Chondrocyte (in vitro differentiated cells): ENCODE results near the gene HHIPL1. TPM values are rescaled to one million over a fixed set of nuclear protein-coding genes. Genes with fewer than 3 reads are reported as not detected.
A peak's percentile ranks its signal among the peaks of the same experiment; 100 is the strongest.

Experiments
- DNase-seq: peaks from one replicate; pipeline ENCODE4 v3.0.0; 2021; ENCODE audit warnings: mixed read lengths, low spot score
- H3K27ac Mint-ChIP-seq: one replicate; pipeline ENCODE4 v1.8.0; 2021; ENCODE audit warnings: mild to moderate bottlenecking, moderate library complexity, mixed read lengths; ENCODE audit not compliant: unreplicated experiment
- H3K27me3 Mint-ChIP-seq: 2 replicates; pipeline ENCODE4 v1.8.0; 2021; ENCODE audit warnings: low read depth, mixed read lengths
- H3K36me3 Mint-ChIP-seq: 2 replicates; pipeline ENCODE4 v1.8.0; 2021; ENCODE audit warnings: low read depth, mixed read lengths
- H3K4me1 Mint-ChIP-seq: 2 replicates; pipeline ENCODE4 v1.8.0; 2021; ENCODE audit warnings: low read depth, mild to moderate bottlenecking, mixed read lengths
- H3K4me3 Mint-ChIP-seq: one replicate; pipeline ENCODE4 v1.8.0; 2021; ENCODE audit warnings: mild to moderate bottlenecking, moderate library complexity, mixed read lengths; ENCODE audit not compliant: unreplicated experiment
- H3K9me3 Mint-ChIP-seq: 2 replicates; pipeline ENCODE4 v1.8.0; 2021; ENCODE audit warnings: low read depth, mixed read lengths
- total RNA-seq: library from RNA; stranded (reverse); gene quantifications from 3 replicates; pipeline ENCODE4 v1.2.1, GENCODE V29; 2021
- TF ChIP-seq, protein P1 (sequence below): fragments of 200-600 bp; sonication (generic); IDR thresholded peaks from 2 replicates; pipeline ENCODE4 v1.5.0; 2021; ENCODE audit warnings: antibody characterized with exemption, mild to moderate bottlenecking, moderate library complexity

HHIPL1 gene
- total RNA-seq, 1 donor from 2014 or later: 5.6 TPM

DNA sequence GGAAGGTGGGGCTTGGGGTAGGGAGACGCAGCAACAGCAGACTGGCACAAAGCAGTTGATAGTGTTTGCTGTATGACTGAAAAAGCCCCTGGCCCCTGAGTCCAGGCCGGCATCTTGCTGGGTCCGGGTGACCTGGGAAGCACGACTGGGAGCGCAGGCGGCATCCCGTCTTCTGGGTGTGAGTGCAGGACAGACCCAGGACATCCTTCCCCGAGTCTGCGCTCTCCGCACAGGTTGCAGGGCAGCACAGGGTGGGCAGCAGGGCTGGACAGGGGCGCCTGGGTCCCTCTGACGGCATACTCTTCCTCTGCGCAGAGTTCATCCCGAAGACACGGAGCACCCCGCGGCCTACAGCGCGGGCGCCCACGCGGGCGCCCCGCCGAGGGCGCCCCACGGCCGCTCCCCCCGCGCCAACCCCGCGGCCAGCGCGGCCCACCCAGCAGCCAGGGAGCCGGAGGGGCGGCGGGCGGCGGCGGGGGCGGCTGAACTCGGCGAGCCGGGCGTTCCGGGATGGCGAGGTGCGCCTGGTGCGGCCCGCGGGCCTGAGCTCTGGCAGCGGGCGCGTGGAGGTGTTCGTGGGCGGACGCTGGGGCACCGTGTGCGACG is 29.9 kb downstream of the HHIPL1 start:
- no peaks in the 10 kb centered on the region for H3K36me3 Mint-ChIP-seq
- H3K4me3 Mint-ChIP-seq: no peak overlapping the region
- H3K9me3 Mint-ChIP-seq: peaks cover 5% of the 10 kb centered on the region
- peaks cover 12% of the 10 kb centered on the region for H3K4me1 Mint-ChIP-seq
- peak; percentile 88 for DNase-seq
- no peaks in the 10 kb centered on the region for H3K27me3 Mint-ChIP-seq
- H3K27ac Mint-ChIP-seq: no peak overlapping the region
- TF ChIP-seq, protein P1, sequence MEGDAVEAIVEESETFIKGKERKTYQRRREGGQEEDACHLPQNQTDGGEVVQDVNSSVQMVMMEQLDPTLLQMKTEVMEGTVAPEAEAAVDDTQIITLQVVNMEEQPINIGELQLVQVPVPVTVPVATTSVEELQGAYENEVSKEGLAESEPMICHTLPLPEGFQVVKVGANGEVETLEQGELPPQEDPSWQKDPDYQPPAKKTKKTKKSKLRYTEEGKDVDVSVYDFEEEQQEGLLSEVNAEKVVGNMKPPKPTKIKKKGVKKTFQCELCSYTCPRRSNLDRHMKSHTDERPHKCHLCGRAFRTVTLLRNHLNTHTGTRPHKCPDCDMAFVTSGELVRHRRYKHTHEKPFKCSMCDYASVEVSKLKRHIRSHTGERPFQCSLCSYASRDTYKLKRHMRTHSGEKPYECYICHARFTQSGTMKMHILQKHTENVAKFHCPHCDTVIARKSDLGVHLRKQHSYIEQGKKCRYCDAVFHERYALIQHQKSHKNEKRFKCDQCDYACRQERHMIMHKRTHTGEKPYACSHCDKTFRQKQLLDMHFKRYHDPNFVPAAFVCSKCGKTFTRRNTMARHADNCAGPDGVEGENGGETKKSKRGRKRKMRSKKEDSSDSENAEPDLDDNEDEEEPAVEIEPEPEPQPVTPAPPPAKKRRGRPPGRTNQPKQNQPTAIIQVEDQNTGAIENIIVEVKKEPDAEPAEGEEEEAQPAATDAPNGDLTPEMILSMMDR: no peak

DNA sequence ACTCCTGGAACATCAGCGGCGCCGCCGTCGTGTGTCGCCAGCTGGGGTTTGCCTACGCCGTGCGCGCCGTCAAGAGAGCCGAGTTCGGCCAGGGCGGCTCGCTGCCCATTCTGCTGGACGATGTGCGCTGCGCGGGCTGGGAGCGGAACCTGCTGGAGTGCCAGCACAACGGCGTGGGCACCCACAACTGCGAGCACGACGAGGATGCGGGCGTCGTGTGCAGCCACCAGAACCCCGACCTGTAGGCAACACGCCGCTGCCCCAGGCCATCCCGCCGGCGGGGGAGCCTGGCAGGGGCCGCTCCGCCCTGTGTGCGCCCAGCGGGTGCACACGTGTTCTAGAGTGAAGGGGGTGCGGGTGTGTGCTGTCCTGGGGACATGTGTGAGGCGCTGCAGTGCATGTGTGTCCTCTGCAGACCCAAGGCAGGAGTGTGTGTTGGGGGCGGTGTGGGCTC is 30.5 kb downstream of the HHIPL1 start:
- H3K36me3 Mint-ChIP-seq: no peaks in the 10 kb centered on the region
- DNase-seq: peak; percentile 92
- H3K4me3 Mint-ChIP-seq: no peak overlapping the region

DNA sequence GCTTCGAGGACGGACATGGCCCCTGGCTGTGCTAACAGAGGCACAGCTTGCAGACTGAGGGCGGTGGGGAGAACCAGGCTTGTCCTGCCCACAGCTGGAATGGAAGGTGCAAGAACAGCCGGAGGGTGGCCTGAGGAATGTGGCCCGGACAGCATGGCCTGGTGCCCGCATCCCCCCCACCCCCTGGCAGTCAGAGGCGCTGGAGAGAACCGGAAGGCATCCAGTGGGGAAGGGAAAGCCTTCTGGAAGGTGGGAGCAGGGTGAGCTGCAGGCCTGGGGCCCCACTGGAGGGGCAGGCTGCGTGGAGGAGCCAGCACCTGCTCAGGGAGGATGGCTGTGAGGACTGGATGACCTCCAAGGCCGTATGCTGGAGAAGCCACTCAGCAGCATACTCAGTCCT is 31.0 kb downstream of the HHIPL1 start:
- Mint-ChIP-seq H3K36me3 (no peaks in the 10 kb centered on the region), H3K27me3 (no peaks in the 10 kb centered on the region)
- DNase-seq: peak; percentile 59

More for the DNA sequence above, 30.5 kb downstream of the HHIPL1 start:
- peaks cover 11% of the 10 kb centered on the region for H3K4me1 Mint-ChIP-seq
- peaks cover 5% of the 10 kb centered on the region for H3K9me3 Mint-ChIP-seq
- TF ChIP-seq, protein P1: no peak
- no peaks in the 10 kb centered on the region for H3K27me3 Mint-ChIP-seq
- no peak overlapping the region for H3K27ac Mint-ChIP-seq

DNA sequence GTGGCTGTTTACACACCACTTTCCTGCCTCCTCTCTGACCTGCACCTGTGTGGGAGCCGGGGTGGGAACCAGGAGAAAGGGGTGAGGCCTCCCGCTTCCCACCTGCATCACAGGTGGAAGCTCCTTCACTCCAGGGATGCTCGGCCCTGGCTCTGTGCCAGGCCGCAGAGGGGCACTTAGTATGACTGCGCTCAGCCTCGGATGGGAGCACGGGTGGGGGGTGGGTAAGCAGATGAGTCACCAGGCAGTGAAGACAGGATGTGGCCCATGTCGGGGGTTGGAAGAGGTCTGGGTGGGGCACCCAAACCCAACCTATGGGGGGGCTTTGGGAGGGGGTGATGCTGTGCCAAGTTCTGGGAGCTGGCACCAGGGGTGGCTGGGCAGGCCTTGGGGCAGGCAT is 31.7 kb downstream of the HHIPL1 start:
- Mint-ChIP-seq H3K4me1 (peaks cover 5% of the 10 kb centered on the region), H3K27me3 (no peaks in the 10 kb centered on the region), H3K36me3 (no peaks in the 10 kb centered on the region), H3K9me3 (peaks cover 5% of the 10 kb centered on the region), H3K27ac (no peak overlapping the region), H3K4me3 (no peak overlapping the region)
- peak; percentile 60 for DNase-seq
- TF ChIP-seq, protein P1: no peak

More for the DNA sequence above, 31.0 kb downstream of the HHIPL1 start:
- no peak overlapping the region for H3K4me3 Mint-ChIP-seq
- TF ChIP-seq, protein P1: no peak
- H3K27ac Mint-ChIP-seq: no peak overlapping the region
- H3K4me1 Mint-ChIP-seq: peaks cover 5% of the 10 kb centered on the region
- H3K9me3 Mint-ChIP-seq: peaks cover 5% of the 10 kb centered on the region

DNA sequence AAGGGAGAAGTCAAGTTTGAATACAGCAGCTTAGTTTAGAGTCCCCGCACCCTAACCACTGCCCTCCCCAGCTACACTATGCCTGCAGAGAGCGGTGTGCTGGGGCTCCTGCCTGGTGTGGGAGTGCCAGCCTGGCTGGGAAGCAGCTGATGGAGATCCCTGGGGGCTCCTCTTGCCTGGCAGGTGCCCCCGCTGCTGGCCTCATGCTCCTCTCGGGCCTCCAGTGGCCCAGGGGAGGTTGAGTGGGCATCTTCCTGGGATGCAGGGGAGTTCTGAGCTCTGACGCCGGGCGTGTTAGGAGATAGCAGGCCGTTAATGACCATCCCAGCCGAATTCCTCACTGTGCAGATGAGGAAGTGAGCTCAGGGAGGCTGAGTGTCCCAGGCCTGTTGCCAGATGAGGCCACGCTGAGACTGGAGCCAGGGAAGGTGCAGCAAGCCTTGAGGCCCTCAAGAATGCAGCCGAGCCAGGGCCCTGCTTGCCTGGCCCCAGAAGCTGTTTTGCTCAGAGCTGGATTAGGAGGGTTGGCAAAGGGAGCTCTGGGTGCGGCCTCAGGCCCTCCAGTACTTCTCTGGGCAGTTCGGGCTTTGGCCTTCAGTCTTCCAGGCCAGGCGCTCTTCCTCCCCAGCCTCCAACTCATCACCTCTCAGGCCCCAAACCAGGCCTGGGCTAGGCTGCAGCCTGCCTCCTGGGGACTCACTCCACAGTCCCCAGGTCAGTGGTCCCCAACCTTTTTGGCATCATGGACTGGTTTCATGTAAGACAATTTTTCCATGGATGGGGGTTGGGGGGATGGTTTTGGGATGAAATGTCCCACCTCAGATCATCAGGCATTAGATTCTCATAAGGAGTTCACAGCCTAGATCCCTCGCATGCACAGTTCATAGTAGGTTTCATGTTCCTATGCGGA is 32.6 kb downstream of the HHIPL1 start:
- TF ChIP-seq, protein P1: no peak
- no peaks in the 10 kb centered on the region for H3K36me3 Mint-ChIP-seq
- no peak overlapping the region for H3K4me3 Mint-ChIP-seq
- H3K27ac Mint-ChIP-seq: no peak overlapping the region
- H3K4me1 Mint-ChIP-seq: peaks cover 5% of the 10 kb centered on the region
- peaks cover 5% of the 10 kb centered on the region for H3K9me3 Mint-ChIP-seq
- DNase-seq: no peak
- H3K27me3 Mint-ChIP-seq: no peaks in the 10 kb centered on the region
